ENCODE measurements around the gene SPRED3.

- TF ChIP-seq CTCF (IDR thresholded peaks at IDR 0.05) (no peak), ZFX (IDR thresholded peaks at IDR 0.05; ENCODE audit: borderline replicate concordance) (no peak)
These were observed 48.8 kb downstream of the SPRED3 start for GRCh38 chr19:38437295-38437694.
